DMS53 (cell line): ENCODE measurements around the gene MCTP2.

Experiments
- DNase-seq: peaks from one replicate; lab custom pipeline; 2025; lab: John Stamatoyannopoulos, UW

MCTP2 gene, protein sequence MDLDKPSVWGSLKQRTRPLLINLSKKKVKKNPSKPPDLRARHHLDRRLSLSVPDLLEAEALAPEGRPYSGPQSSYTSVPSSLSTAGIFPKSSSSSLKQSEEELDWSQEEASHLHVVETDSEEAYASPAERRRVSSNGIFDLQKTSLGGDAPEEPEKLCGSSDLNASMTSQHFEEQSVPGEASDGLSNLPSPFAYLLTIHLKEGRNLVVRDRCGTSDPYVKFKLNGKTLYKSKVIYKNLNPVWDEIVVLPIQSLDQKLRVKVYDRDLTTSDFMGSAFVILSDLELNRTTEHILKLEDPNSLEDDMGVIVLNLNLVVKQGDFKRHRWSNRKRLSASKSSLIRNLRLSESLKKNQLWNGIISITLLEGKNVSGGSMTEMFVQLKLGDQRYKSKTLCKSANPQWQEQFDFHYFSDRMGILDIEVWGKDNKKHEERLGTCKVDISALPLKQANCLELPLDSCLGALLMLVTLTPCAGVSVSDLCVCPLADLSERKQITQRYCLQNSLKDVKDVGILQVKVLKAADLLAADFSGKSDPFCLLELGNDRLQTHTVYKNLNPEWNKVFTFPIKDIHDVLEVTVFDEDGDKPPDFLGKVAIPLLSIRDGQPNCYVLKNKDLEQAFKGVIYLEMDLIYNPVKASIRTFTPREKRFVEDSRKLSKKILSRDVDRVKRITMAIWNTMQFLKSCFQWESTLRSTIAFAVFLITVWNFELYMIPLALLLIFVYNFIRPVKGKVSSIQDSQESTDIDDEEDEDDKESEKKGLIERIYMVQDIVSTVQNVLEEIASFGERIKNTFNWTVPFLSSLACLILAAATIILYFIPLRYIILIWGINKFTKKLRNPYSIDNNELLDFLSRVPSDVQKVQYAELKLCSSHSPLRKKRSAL

DNA sequence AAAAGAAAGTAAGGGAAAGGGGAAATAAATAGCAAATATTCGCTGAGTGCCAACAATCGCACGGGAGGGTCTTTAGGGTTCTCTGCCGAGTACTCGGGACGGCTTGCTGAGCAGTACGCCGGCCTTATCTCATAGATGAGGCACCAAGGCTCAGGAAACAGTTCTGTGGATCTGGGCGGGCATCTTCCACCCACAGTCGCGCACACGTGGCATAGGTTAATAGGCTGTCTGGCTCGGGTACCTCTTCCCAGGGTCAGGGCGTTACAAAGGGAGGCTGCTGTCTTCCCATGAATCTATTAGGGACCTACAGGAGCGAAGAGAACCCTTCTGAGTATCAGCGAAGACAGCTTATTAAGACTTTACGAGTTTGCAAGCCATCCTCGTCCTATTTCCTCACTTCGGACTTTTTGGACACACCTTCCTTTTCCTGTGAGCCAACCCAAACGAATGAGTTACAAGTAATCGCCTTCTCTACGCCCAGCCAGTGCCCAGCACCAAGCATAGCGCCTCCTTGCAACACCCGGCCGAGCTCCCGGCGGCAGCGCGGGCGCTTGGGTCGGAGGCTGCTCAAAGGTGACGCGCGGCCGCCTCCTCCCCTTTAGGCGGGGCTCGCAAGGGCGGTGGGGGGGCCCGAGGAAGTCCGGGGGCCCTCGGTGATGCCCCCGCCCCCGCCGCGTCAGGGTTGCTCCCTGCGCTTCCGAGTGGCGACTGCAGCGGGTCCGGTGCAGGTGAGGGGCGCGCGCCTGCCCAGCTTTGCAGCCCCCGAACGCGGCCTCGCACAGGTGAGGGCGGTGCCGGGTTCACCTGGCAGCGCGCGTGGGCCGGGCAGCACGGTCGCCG is at the start of gene MCTP2:
MCTP2 (plus strand) TSS at position 679 of the 840 bp plus-strand sequence. CDS start 66,705 bp downstream, outside the sequence.
- peak; percentile 94 for DNase-seq

DNA sequence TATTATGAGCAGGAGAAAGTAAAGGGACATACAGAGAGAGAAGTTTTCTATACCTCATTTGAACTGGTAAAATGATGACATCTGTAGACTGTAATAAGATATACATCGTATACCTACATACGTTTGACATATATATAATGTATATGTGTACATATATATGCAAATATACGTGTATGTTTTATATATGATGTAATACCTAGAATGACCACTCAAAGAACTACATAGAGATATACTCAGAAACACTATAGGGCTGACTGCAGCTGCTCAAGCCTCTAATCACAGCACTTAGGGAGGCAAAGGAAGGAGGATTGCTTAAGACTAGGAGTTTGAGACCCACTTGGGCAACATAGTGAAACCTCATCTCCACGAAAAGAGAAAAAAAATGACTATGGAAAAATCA is 48.5 kb upstream of the MCTP2 start:
- DNase-seq = no peak

DNA sequence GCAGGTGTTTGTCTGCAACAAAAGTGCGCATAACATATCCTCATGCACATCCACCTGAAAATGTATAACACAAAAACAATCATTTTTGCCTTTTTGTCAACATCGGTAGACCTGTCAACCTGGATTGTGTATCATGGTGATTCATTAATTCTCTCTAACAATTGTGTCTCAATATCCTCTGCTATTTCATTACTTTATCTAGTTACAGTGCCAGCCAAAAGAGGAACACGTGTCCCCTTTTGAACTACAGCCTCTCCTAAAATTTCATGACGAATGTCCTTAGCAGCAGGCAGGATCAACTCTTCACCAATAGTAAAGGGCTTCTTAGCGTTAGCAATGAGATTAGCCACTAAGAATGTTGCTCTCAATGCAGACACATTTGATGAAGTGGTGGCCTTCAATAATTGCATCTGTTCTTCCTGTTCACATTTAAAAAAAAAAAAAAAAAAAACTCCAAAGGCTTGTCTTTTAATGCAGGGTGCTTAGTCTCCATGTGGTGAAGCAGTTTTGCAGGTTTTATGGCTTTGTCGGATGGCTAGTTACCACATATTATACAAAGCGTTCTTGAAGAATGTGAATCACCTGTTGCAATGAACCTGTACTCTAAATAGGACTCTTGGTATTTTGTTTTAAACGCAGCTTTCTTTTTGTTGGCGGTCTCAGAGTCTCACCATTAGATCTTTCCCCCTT is 45.7 kb upstream of the MCTP2 start:
- no peak for DNase-seq

DNA sequence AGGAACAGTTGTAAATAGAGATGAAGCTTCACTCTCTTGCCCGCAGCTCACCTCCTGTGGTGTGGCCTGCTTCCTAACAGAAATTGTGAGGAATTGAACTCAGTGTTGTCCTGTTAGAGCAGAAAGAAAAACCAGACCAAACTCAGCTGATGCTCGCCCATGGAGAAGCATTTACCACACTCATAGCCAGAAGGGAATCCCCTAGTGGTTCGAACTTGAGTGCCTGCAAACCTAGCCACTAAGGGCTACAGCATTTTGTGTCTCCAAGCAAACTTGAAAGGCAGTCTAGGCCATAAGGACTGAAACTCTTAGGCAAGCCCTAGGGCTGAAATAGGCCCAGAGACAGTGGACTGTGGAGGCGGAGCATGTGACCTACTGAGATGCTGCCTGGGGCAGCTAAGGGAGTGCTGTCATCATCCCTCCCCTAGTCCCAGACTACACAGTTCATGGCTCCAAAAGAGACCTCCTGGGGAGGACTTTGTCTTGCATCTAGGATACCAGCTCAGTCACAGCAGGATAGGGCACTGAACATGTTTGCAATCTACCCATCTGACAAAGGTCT is 44.5 kb upstream of the MCTP2 start:
- no peak for DNase-seq

DNA sequence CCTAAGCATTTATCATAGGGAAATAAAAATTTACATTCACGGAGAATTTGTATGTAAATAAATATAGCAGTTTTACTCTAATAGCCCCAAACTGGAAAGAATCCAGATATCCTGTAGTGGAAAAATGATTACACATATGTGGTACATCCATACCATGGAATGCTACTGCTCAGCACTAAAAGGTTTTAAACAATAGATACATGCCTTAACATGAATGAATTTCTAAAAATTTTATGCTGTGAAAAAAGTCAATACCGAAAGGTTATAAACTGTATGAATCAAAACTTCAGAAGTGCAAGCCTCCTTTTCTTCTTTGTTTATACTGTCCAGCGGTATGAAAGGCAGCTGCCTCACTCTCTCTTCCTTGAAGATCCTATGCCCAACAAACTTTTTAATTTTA is 37.5 kb upstream of the MCTP2 start:
- DNase-seq = no peak

DNA sequence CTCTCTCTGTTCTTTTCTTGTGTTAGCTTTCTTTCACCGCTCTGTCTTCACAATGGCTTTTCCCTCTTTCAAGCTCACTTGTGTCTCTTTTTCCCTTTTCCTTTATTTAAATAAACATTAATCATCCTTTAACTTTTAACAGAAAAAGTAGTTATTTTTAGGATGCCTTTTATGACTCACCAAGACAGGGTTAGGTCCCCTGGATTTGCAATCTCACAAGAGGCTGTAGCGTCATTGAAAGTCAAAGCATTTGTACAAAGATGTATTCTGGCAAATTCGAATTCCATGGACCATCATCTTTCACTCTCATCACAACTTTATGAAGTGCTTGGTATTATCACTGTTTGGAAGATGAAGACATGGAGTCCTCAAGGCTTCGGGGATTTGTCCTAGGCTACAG is 34.8 kb upstream of the MCTP2 start:
- no peak for DNase-seq

DNA sequence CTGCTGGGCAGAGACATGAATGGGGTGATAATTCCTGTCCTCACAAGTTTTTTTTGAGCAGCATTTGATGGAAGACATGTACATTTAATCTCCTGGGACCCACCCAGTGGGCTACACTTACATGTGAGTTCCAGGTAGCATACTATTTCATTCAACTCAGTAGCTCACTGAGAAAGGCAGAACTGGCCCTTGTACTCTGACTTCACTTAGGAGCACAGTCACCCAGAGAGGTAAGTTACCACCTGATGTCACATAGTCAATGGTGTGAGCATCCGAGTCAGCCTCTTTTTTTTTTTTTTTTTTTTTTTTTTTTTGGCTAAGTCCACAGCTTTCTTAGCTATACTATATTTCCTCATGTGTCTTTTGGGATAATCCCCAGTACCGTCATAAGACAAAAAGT is 32.7 kb upstream of the MCTP2 start:
- no peak for DNase-seq

DNA sequence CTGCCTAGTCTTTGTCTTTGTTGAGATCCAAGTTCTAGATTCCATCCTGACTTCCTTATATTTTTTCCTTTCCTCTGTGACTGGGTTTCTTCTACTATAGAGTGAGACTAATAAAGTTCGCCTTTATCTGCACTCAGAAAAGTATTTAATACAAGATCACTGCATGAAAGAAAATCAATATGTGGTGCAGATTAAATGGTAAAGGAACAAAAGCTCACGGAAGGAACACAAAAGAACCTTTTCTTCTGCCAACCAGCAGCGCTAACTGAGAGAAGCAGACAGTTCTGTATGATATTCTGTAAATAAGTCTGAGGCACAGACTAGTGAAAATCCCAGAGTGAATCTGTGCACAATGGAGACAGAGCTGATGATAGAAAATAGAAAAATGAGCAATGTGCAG is 31.6 kb upstream of the MCTP2 start:
- no peak for DNase-seq

DNA sequence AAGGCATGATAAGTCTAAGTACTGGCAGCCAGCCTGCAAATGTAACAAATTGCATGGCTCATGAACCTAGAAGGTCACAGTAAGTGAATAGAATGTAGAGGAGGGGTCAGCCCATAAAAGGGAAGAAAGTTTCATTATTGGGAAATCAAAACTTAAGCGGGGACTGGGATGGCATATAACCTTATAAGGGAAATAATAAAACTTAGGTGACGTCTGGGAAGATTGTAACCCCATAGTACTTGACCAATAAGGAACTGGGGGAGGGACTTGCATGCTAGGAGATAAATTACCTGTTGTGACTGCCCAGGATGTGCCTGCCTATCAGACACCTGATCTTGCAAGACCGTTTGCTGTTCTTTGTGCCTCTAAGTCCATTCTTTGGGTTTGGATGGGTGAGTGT is 28.1 kb upstream of the MCTP2 start:
- DNase-seq = no peak

DNA sequence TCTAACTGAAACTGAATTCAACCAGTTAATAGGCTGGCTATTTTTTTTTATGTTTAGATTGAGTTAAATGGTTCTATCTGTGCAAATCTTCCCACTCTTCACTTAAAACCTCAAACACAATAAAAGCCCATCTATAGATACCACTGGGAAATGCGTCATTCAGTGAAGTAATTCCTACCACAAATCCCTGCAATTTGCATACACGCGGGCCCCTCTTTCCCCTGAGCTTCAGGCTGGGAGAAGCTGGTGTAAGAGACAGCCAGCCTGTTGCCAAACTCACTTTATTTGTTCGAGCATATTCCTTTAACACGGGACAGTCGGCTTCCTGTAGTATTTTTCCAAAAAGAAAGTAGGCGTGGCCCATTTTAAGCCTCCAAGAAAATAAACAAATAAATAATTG is 26.0 kb upstream of the MCTP2 start:
- DNase-seq = no peak

DNA sequence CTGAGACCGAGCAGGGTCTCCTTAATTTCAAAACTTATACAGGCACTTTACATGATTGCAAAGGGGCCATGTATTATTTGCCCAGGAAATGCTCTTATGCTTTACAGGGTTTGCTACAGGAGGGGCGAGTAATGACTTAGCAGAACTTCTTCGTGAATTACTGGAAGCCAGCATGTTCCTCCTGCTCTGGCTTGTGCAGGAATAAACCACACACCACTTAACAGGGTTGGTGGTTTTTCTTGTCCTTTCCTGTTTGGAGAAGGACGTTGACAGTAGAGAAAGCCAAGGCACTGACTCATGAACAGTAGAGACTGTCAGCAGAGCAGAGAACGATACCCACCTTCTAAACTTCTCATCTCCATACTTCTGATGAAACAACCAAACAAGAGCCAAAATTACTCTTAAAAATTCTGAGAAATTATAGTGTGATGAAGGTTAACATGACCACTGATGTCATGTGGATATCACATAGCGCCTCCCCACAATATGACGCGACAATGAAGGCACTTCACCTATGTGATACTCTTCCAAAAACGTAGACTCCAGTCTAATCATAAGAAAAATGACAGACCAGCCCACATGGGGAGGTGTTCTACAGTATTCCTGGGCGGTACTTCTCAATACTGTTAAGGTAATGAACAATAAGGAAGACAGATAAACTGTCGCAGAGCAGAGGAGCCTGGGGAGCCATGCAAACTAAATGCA is 24.7 kb upstream of the MCTP2 start:
- peak; percentile 21 for DNase-seq

DNA sequence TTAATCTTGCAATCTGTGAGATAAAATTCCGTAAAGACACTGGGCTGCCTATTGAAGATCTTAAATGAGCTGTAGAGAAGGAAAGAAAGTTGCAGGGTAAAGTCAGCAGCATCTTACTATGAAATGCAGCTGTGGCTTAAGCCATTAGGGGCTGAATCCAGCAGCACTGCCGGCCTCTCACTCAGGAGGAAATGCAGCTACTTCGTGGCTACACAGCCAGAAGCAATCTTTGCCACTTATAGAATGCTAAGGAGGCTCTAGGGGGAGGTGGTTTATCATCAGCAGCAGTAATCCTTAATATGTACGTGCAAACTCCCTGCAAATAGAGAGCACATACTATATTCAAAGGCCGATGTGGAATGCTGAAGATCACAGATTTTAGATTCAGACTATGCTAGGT is 19.1 kb upstream of the MCTP2 start:
- DNase-seq = no peak

DNA sequence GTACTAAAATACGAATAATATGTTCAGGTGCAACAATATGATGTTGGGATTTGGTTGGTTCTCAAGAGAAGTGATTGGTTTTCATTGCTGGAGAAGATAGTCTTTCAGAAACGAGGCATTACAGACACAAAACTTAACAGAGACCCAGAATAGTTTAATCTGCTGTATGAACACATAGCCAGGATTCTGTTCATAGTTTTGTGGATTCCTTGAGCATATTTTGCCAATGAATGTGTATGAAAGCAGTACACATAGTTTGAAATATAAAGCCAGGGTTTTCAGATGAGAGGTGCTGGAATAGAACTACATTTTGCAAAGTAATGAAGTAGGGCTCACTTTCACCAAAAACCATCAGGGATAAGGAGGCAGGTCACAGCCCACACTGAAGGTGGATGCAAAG is 5.7 kb upstream of the MCTP2 start:
- DNase-seq = no peak

DNA sequence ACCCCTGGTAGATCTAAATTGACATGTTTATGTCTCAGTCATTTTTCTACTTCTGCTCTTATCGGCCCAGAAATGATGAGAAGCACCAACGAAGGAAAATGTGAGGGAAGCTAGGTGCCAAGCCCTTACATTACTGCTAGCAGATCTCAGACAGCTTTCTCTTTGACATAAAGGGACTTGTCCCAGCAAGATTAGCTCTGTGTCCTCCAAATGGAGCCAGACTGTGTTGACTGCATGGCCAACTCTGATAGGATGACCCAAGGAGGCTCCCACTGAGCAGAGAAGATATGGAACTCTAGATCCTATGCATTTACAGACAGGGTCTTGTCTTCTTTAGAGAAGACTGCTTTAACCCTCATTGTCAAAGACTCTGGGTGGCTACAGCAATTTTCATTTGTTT is 2.8 kb upstream of the MCTP2 start:
- peak; percentile 19 for DNase-seq

DNA sequence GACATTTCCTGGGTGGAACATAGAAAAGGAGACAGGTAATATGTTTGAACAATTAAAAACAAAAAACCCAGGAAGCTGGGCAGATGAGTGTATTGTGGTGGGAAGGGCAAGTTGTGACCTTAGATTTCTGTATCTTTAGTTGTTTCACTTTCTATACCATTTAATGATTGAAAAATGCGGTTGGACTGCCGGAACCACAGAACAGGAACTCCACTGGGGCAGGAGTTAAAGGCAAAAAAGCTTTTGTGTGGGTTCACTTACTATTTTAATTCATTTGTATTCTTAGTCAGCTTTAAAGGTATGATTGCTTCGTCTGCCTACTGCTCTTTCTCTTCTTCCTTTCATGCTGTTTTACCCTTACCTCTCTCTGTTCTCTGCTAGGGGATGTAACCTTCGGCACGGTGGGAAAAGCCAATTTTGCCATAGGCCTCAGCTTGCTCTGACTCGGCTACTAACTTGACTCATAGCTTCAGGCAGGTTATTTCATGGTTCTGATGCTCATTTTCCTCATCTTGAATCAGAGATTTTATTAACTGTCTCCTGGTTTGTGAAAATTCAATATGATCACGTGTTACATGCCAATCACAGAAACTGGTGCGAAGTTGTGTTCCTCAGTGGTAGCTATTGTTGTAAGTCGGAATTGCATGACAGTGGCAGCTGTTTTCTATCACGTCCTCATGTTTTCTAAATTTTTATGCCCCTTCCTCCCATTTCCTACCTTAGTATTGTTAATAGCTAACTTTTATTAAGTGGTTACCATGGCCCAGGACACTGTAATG is 1.6 kb upstream of the MCTP2 start:
- DNase-seq = peak; percentile 19

DNA sequence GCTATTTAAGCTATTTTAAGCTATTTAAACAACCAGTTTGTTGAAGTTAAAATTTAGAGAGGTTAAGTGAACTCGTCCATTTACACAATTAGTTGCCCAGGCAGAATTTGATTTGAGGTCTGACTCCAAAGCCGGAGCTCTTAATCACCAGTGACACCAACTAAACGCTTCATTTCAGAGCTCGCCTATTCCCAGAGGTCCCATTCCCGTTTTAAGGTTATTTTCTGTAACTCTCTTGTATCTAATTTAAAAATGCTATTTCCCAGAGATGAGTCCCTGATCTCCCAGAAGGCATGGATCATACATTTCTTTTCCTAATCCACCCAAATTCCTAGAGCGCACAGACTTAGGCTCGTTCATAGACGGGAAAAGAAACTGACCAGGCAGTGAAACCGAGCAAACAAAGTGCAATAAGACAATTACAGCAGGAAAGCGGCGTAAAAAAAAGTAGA is 904 bp upstream of the MCTP2 start:
- DNase-seq = peak; percentile 54

DNA sequence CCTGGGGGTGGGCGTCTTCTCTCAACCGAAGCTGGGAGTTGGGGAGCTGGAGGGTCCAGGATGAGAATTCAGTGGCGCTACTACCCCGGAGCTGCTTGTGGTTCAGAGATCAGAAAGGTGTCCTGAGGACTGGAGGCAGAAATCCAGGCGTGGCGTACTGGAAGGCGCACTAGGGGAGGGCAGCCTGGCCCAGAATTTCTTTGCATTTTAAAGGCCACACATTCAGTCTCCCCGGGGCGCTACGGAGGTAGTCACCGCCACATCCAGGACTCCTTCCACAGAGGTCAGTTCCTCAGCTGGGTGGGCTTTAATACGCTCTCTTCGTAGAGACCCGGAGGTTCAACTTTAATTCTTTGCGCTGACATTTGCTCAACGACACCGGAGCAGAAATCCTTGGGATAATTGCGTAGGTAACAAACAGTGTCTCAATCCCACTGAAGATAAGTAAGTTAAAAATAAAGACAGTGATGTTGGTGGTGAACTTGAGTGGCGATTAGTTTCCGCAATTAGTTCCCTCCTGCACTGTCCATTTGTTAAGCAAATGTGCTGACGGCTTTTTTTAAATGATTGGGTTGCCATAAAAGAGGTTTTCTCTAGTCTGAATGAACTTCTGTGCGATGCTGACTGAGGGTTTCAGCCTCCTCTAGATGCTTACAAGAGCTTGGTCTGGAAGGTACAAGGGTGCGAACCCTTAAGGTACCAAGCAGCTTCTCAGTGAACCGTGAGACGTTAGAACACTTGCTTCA is 535 bp downstream of the MCTP2 start:
- DNase-seq = peak; percentile 70

DNA sequence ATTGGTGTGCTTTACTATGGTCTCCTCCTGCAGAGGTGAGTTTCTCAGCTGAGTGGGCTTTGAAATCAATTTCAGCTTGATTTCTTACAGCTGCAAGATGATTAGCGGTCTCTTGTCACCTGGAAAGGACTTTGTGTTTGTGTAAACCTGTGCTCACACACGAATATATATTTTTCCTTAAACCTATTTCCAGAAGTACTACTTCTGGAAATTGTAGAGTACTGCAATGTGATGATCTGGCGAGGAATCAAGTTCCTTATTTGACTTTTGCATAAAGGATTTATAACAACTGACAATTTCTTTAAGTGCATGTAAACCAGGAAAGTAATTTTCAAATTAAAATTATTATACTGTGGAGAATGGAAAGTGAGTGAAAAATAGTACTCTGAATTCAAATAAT is 2.1 kb downstream of the MCTP2 start:
- no peak for DNase-seq

DNA sequence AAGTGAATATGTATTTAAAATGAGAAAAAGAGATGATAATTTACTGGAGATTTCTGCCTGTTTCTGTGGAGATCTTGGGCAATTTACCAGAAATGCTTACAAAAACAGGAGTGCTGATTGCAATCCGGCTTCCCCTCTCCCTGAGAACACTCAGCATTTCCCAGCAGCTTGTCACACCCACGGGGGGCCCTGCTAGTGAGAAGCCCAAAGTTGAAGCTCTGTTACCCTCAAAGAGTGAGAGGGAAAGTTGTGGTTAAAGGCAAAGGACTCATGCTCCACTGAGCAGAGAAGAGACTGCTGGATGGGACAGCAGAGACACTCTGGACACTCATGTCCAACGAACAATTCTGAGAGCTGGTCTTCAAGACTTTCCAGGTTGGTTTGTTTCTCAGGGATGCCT is 2.9 kb downstream of the MCTP2 start:
- DNase-seq = no peak
